Measurements from ENCODE around the gene CLEC16A.

Gene CLEC16A

DNA sequence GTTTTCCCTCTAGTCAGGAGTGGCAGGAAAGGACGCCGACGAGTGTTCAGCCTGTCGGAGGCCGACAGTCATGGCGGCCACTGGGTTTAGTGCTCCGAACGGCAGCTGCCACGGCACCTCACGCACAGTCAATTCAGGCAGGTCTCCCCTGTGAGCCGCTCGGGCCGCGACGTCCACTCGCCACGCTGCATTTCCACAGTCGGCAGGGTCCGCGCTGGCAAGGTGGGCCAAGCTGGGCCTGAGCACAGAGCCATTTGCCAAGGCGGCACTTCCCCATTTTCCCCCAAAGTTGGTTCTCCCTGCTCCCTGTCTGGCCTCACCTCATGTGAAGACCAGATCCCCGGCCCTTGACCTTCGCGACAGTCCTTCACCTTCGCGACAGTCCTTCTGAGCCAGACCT is 229.8 kb downstream of the CLEC16A start:
- no CpG with 5 or more reads among the region's 26 CpGs for WGBS (ENCODE audit: extremely low coverage, insufficient coverage, low lambda C conversion rate)
- no peak overlapping the region for H2AK5ac ChIP-seq (ENCODE audit: low read length)

DNA sequence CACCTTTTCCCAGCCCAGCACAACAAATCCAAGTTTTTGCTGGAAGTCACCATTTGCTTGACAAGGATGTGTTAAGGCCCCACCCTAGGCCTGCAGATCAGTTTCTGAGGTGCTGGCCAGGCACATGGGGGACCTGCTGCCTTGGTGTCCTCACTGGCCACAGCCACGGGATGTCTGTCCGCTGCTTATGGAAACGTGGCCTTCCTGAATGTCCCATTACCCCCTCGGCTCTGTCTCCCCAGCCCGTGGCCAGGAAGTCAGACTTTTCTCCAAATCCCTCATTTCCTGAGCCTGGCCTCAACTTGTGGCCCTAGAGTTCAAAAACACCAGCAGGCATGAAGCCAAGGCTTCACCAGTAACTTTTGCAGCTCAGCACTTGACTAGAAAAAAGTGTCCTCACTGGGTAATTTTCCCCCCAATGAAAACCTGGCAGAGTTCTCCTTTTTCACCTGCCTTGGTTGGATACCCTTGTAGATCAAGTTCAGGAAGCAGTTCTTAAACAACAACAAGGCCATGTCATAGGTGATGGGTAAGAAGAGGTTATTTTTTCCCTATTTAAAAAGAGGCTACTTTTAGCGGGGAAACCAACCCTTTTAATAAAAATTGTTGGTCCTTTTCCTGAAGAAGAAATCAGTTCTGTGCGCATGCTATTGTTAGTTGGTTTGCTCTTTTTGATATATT is 230.9 kb downstream of the CLEC16A start:
- no CpG with 5 or more reads among the region's 7 CpGs for WGBS (ENCODE audit: extremely low coverage, insufficient coverage, low lambda C conversion rate)
- Histone ChIP-seq H4K8ac (ENCODE audit: low read depth, low read length) (no peak overlapping the region), H3K9ac (ENCODE audit: low read length) (no peak overlapping the region), H2BK5ac (ENCODE audit: low read length) (no peak overlapping the region), H3K56ac (ENCODE audit: low read length) (no peak overlapping the region), H4K5ac (ENCODE audit: low read length) (no peak overlapping the region), H3K18ac (ENCODE audit: low read length) (no peak overlapping the region), H3K4me1 (ENCODE audit: control insufficient read depth, low read depth, low read length) (no peaks in the 10 kb centered on the region), H2AK5ac (ENCODE audit: low read length) (no peak overlapping the region), H2BK120ac (ENCODE audit: low read depth, low read length) (no peak overlapping the region), H3K27me3 (ENCODE audit: insufficient read depth, low read length, poor library complexity) (no peaks in the 10 kb centered on the region), H2BK15ac (replicated peaks; ENCODE audit: low read depth) (no peak overlapping the region), H3K36me3 (ENCODE audit: control insufficient read depth, insufficient read depth, low read length) (peaks cover 1% of the 10 kb centered on the region), H3K79me2 (ENCODE audit: control insufficient read depth, insufficient read depth, low read length) (no peaks in the 10 kb centered on the region), H3K27ac (ENCODE audit: low read depth, low read length) (no peak overlapping the region), H3K4me3 (ENCODE audit: low read length) (no peak overlapping the region), H3K79me1 (ENCODE audit: low read length) (no peaks in the 10 kb centered on the region), H3K23ac (ENCODE audit: low read length) (no peak overlapping the region), H3K4me2 (ENCODE audit: low read length) (no peak overlapping the region), H3K4ac (ENCODE audit: low read depth, low read length) (no peak overlapping the region)
- no peak for DNase-seq

More for the DNA sequence above, 229.8 kb downstream of the CLEC16A start:
- H2BK15ac ChIP-seq (replicated peaks; ENCODE audit: low read depth): no peak overlapping the region
- H4K5ac ChIP-seq (ENCODE audit: low read length): no peak overlapping the region
- H3K79me1 ChIP-seq (ENCODE audit: low read length): no peaks in the 10 kb centered on the region
- no peak overlapping the region for H3K4me3 ChIP-seq (ENCODE audit: low read length)
- no peak overlapping the region for H2BK5ac ChIP-seq (ENCODE audit: low read length)
- no peak overlapping the region for H3K56ac ChIP-seq (ENCODE audit: low read length)
- H3K4ac ChIP-seq (ENCODE audit: low read depth, low read length): no peak overlapping the region
- no peak for DNase-seq
- H3K4me1 ChIP-seq (ENCODE audit: control insufficient read depth, low read depth, low read length): no peaks in the 10 kb centered on the region
- no peak overlapping the region for H3K23ac ChIP-seq (ENCODE audit: low read length)
- no peak overlapping the region for H3K27ac ChIP-seq (ENCODE audit: low read depth, low read length)
- no peak overlapping the region for H2BK120ac ChIP-seq (ENCODE audit: low read depth, low read length)
- H4K8ac ChIP-seq (ENCODE audit: low read depth, low read length): no peak overlapping the region
- H3K27me3 ChIP-seq (ENCODE audit: insufficient read depth, low read length, poor library complexity): no peaks in the 10 kb centered on the region
- H3K9ac ChIP-seq (ENCODE audit: low read length): no peak overlapping the region
- H3K18ac ChIP-seq (ENCODE audit: low read length): no peak overlapping the region
- peaks cover 1% of the 10 kb centered on the region for H3K36me3 ChIP-seq (ENCODE audit: control insufficient read depth, insufficient read depth, low read length)
- H3K79me2 ChIP-seq (ENCODE audit: control insufficient read depth, insufficient read depth, low read length): no peaks in the 10 kb centered on the region
- no peak overlapping the region for H3K4me2 ChIP-seq (ENCODE audit: low read length)

DNA sequence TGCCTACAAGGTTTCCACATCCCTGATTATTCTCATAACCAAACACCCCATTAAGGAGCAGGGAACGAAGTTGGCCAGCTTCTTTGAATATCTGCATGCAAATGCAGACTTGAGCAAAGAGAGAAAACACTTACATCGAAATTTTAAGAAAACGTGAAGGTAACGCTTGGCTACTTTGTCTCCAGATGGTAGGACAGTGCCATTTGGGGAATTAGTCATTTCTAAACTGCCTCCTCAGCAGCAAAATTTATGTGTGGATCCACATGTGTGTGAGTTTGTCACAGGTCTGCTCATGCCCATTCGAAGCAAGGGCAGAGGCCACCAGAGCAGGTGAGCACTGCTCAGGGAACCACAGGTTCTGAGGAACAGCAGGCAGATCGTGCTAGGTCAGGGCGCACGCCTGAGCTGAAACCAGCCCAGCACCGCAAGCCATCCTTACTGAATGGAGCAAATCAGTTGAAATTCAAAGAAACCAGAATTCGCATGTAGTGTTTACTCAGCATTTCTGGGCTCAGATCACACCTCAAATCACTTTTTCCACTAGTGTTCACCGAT is 231.5 kb downstream of the CLEC16A start:
- H3K9ac ChIP-seq (ENCODE audit: low read length): no peak overlapping the region
- no CpG with 5 or more reads among the region's 11 CpGs for WGBS (ENCODE audit: extremely low coverage, insufficient coverage, low lambda C conversion rate)
- peaks cover 1% of the 10 kb centered on the region for H3K36me3 ChIP-seq (ENCODE audit: control insufficient read depth, insufficient read depth, low read length)
- H3K27ac ChIP-seq (ENCODE audit: low read depth, low read length): no peak overlapping the region
- no peak overlapping the region for H4K5ac ChIP-seq (ENCODE audit: low read length)
- DNase-seq: no peak
- H3K56ac ChIP-seq (ENCODE audit: low read length): no peak overlapping the region
- no peaks in the 10 kb centered on the region for H3K4me1 ChIP-seq (ENCODE audit: control insufficient read depth, low read depth, low read length)
- H3K27me3 ChIP-seq (ENCODE audit: insufficient read depth, low read length, poor library complexity): no peaks in the 10 kb centered on the region
- no peak overlapping the region for H2AK5ac ChIP-seq (ENCODE audit: low read length)
- no peak overlapping the region for H2BK15ac ChIP-seq (replicated peaks; ENCODE audit: low read depth)
- H3K4me3 ChIP-seq (ENCODE audit: low read length): no peak overlapping the region
- H2BK120ac ChIP-seq (ENCODE audit: low read depth, low read length): no peak overlapping the region
- peak overlapping the region; percentile 85 for H3K23ac ChIP-seq (ENCODE audit: low read length)
- H3K4me2 ChIP-seq (ENCODE audit: low read length): no peak overlapping the region
- H3K4ac ChIP-seq (ENCODE audit: low read depth, low read length): no peak overlapping the region
- no peaks in the 10 kb centered on the region for H3K79me1 ChIP-seq (ENCODE audit: low read length)
- H3K79me2 ChIP-seq (ENCODE audit: control insufficient read depth, insufficient read depth, low read length): no peaks in the 10 kb centered on the region
- no peak overlapping the region for H4K8ac ChIP-seq (ENCODE audit: low read depth, low read length)
- no peak overlapping the region for H3K18ac ChIP-seq (ENCODE audit: low read length)
- no peak overlapping the region for H2BK5ac ChIP-seq (ENCODE audit: low read length)

DNA sequence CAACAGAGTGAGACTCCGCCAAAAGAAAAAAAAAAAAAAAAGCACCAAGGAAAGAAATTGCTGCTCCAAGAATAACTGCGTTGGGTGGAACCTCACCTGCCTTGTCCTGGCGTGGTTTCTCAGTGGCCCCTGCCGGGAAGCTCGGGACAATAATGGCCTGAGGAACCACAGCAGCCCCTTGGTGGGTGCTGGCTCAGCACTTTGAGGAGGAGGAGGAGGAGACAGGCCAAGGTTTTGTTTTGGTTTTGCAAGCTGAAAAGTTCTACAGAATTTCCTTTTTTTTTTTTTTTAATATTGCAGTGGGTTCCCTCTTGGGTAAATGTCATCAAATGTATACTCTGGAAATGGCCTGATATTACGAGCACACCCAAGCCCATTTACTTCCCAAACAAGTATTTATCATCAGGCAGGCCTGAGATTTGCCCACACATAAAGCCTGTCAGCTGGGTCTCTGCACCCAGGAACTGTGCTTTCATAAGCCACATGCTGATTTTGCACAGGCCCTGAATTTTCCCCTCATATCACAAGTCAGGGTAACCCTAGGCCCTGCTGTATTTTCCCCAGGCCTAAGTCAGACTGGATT is 233.3 kb downstream of the CLEC16A start:
- H3K27ac ChIP-seq (ENCODE audit: low read depth, low read length): no peak overlapping the region
- no peaks in the 10 kb centered on the region for H3K36me3 ChIP-seq (ENCODE audit: control insufficient read depth, insufficient read depth, low read length)
- no peak overlapping the region for H3K4me3 ChIP-seq (ENCODE audit: low read length)
- H3K79me2 ChIP-seq (ENCODE audit: control insufficient read depth, insufficient read depth, low read length): no peaks in the 10 kb centered on the region
- H3K23ac ChIP-seq (ENCODE audit: low read length): no peak overlapping the region
- no peak overlapping the region for H2BK120ac ChIP-seq (ENCODE audit: low read depth, low read length)
- H4K5ac ChIP-seq (ENCODE audit: low read length): no peak overlapping the region
- H2AK5ac ChIP-seq (ENCODE audit: low read length): no peak overlapping the region
- no peaks in the 10 kb centered on the region for H3K27me3 ChIP-seq (ENCODE audit: insufficient read depth, low read length, poor library complexity)
- no peak overlapping the region for H3K9ac ChIP-seq (ENCODE audit: low read length)
- no peak overlapping the region for H3K4me2 ChIP-seq (ENCODE audit: low read length)
- no CpG with 5 or more reads among the region's 6 CpGs for WGBS (ENCODE audit: extremely low coverage, insufficient coverage, low lambda C conversion rate)
- no peak overlapping the region for H3K4ac ChIP-seq (ENCODE audit: low read depth, low read length)
- H3K79me1 ChIP-seq (ENCODE audit: low read length): no peaks in the 10 kb centered on the region
- H3K18ac ChIP-seq (ENCODE audit: low read length): no peak overlapping the region
- H4K8ac ChIP-seq (ENCODE audit: low read depth, low read length): no peak overlapping the region
- H3K56ac ChIP-seq (ENCODE audit: low read length): no peak overlapping the region
- DNase-seq: no peak
- H2BK5ac ChIP-seq (ENCODE audit: low read length): no peak overlapping the region
- no peak overlapping the region for H2BK15ac ChIP-seq (replicated peaks; ENCODE audit: low read depth)
- peaks cover 4% of the 10 kb centered on the region for H3K4me1 ChIP-seq (ENCODE audit: control insufficient read depth, low read depth, low read length)

- no peak overlapping the region for H4K8ac ChIP-seq (ENCODE audit: low read depth, low read length)
- peaks cover 9% of the 10 kb centered on the region for H3K4me1 ChIP-seq (ENCODE audit: control insufficient read depth, low read depth, low read length)
- DNase-seq: no peak
- H3K4me3 ChIP-seq (ENCODE audit: low read length): no peak overlapping the region
- no peak overlapping the region for H3K23ac ChIP-seq (ENCODE audit: low read length)
- WGBS (ENCODE audit: extremely low coverage, insufficient coverage, low lambda C conversion rate): no CpG with 5 or more reads among the region's 24 CpGs
- H2BK120ac ChIP-seq (ENCODE audit: low read depth, low read length): no peak overlapping the region
- H2BK5ac ChIP-seq (ENCODE audit: low read length): no peak overlapping the region
- H3K4ac ChIP-seq (ENCODE audit: low read depth, low read length): no peak overlapping the region
- H4K5ac ChIP-seq (ENCODE audit: low read length): no peak overlapping the region
- no peaks in the 10 kb centered on the region for H3K79me1 ChIP-seq (ENCODE audit: low read length)
- H3K18ac ChIP-seq (ENCODE audit: low read length): no peak overlapping the region
- H3K4me2 ChIP-seq (ENCODE audit: low read length): no peak overlapping the region
- H2BK15ac ChIP-seq (replicated peaks; ENCODE audit: low read depth): no peak overlapping the region
- H2AK5ac ChIP-seq (ENCODE audit: low read length): no peak overlapping the region
- H3K27me3 ChIP-seq (ENCODE audit: insufficient read depth, low read length, poor library complexity): no peaks in the 10 kb centered on the region
- no peak overlapping the region for H3K27ac ChIP-seq (ENCODE audit: low read depth, low read length)
- peak overlapping the region; percentile 22 for H3K56ac ChIP-seq (ENCODE audit: low read length)
- H3K36me3 ChIP-seq (ENCODE audit: control insufficient read depth, insufficient read depth, low read length): no peaks in the 10 kb centered on the region
- no peak overlapping the region for H3K9ac ChIP-seq (ENCODE audit: low read length)
- no peaks in the 10 kb centered on the region for H3K79me2 ChIP-seq (ENCODE audit: control insufficient read depth, insufficient read depth, low read length)
Measured at GRCh38 chr16:11178424-11178823, 234.1 kb downstream of the CLEC16A start.
